PC-9 (cell line): ENCODE data around the gene RPS29. TPM values are rescaled to one million over a fixed set of nuclear protein-coding genes. Genes with fewer than 3 reads are reported as not detected.

Experiments used
- BruUV-seq: library from RNA; stranded (reverse); fragments of 400-500 nt; replicated peaks from 2 replicates; lab custom pipeline; 2021; lab: Mats Ljungman, UMichigan
- CTCF ChIA-PET: fragments of 300-600 bp; sonication (Branson Sonifier 250); formaldehyde crosslinking; loops from one replicate; lab custom pipeline; 2022; ENCODE audit warnings: antibody characterized with exemption; lab: Charles Lee
- POLR2A ChIA-PET: fragments of 300-600 bp; sonication (Branson Sonifier 250); formaldehyde crosslinking; loops from one replicate; lab custom pipeline; 2022; ENCODE audit warnings: antibody characterized with exemption; ENCODE audit not compliant: unreplicated experiment; lab: Charles Lee
- DNase-seq, 2 experiments: peaks; one replicate each; pipeline versions ENCODE4 v3.0.0 to v3.0.0-alpha.2; 2015 to 2022; ENCODE audit warnings: mixed read lengths in 1 of 2
- H2AFZ ChIP-seq: fragments of 200-600 bp; sonication (generic); 2 replicates; pipeline ENCODE4 v1.8.1; 2017; ENCODE audit warnings: antibody characterized with exemption
- H3F3A ChIP-seq: fragments of 200-600 bp; sonication (generic); 2 replicates; pipeline ENCODE4 v1.8.1; 2017; ENCODE audit warnings: antibody characterized with exemption, mild to moderate bottlenecking, low read depth; ENCODE audit not compliant: insufficient read depth
- H3K27ac ChIP-seq: fragments of 200-600 bp; sonication (generic); 2 replicates; pipeline ENCODE4 v1.6.1; 2016; ENCODE audit warnings: mixed run types
- H3K27me3 ChIP-seq: fragments of 200-600 bp; sonication (generic); 2 replicates; pipeline ENCODE4 v1.6.1; 2016; ENCODE audit warnings: low read depth, mixed run types; ENCODE audit not compliant: insufficient read depth
- H3K36me3 ChIP-seq: fragments of 200-600 bp; sonication (generic); 2 replicates; pipeline ENCODE4 v1.6.1; 2016; ENCODE audit warnings: low read depth, mixed run types
- H3K4me1 ChIP-seq: fragments of 200-600 bp; sonication (generic); replicated peaks from 2 replicates; pipeline ENCODE4 v1.6.1; 2016; ENCODE audit warnings: mixed run types; ENCODE audit not compliant: insufficient read depth
- H3K4me2 ChIP-seq: fragments of 200-600 bp; sonication (generic); 2 replicates; pipeline ENCODE4 v1.6.1; 2017; ENCODE audit warnings: mixed run types
- H3K4me3 ChIP-seq: fragments of 200-600 bp; sonication (generic); 2 replicates; pipeline ENCODE4 v1.6.1; 2016; ENCODE audit warnings: mixed run types
- H3K79me2 ChIP-seq: fragments of 200-600 bp; sonication (generic); 2 replicates; pipeline ENCODE4 v1.6.1; 2017; ENCODE audit warnings: low read depth, mixed run types
- H3K9me2 ChIP-seq: fragments of 200-600 bp; sonication (generic); 2 replicates; pipeline ENCODE4 v1.8.1; 2017; ENCODE audit warnings: mild to moderate bottlenecking; ENCODE audit not compliant: insufficient read depth
- H3K9me3 ChIP-seq: fragments of 200-600 bp; sonication (generic); 2 replicates; pipeline ENCODE4 v1.8.1; 2016; ENCODE audit warnings: low read depth; ENCODE audit not compliant: insufficient read depth
- H4K20me1 ChIP-seq: fragments of 200-600 bp; sonication (generic); 2 replicates; pipeline ENCODE4 v1.8.1; 2017; ENCODE audit not compliant: insufficient read depth
- CTCF ChIP-seq: fragments of 200-600 bp; sonication (generic); conservative IDR thresholded peaks from 2 replicates; pipeline ENCODE4 v1.6.1; 2017; ENCODE audit warnings: mixed run types, antibody characterized with exemption, mild to moderate bottlenecking, moderate library complexity
- EZH2 ChIP-seq: fragments of 200-600 bp; sonication (generic); IDR thresholded peaks from 2 replicates; pipeline ENCODE4 v1.8.0; 2017; ENCODE audit warnings: antibody characterized with exemption, low read depth
- intact Hi-C: fragments of 100-400 bp; cut with micrococcal nuclease; formaldehyde crosslinking; loops from one replicate; pipeline ENCODE4 v1.10.0; 2022; ENCODE audit not compliant: unreplicated experiment
- total RNA-seq: library from RNA; stranded (reverse); gene quantifications from 2 replicates; pipeline ENCODE4 v1.2.3, GENCODE V29; 2021

RPS29 gene
- total RNA-seq, 1 experiment from 2014 or later = 1,294 TPM

GRCh38 chr14:49538852-49539251, 47.3 kb downstream of the RPS29 start:
- H3K9me2 ChIP-seq = no peaks in the 10 kb centered on the region
- no peaks in the 10 kb centered on the region for H3K79me2 ChIP-seq
- H3K9me3 ChIP-seq = peaks cover 3% of the 10 kb centered on the region; the same call in 1 of the 2 replicates
- ChIA-PET CTCF (no interaction called here), POLR2A (no interaction called here)
- no peaks in the 10 kb centered on the region for H3K4me1 ChIP-seq
- no TSS peak for BruUV-seq
- H3K27me3 ChIP-seq = no peaks in the 10 kb centered on the region
- no peaks in the 10 kb centered on the region for H3F3A ChIP-seq
- intact Hi-C loops = no loop called here
- H3K4me3 ChIP-seq = no peak overlapping the region
- DNase-seq = no peak
- H3K36me3 ChIP-seq = no peaks in the 10 kb centered on the region
- H3K4me2 ChIP-seq = no peak overlapping the region
- H2AFZ ChIP-seq = no peak overlapping the region
- no peaks in the 10 kb centered on the region for H4K20me1 ChIP-seq
- H3K27ac ChIP-seq = no peak overlapping the region
- no peak for TF ChIP-seq EZH2
- no peak for TF ChIP-seq CTCF

Other genes starting within 250 kb of the RPS29 start
- gene LRR1, start 12.6 kb upstream of the RPS29 start, total RNA-seq = 16.1 and 19.0 TPM in 2 replicates
- 120 and 151 TPM in 2 replicates for gene RPL36AL, start 34.2 kb upstream of the RPS29 start, total RNA-seq
- 18.9 and 22.0 TPM in 2 replicates for gene MGAT2, start 34.4 kb upstream of the RPS29 start, total RNA-seq
- 8.2 and 9.5 TPM in 2 replicates for gene DNAAF2, start 48.9 kb upstream of the RPS29 start, total RNA-seq
- gene POLE2, start 101.8 kb upstream of the RPS29 start, total RNA-seq = 10.2 and 11.5 TPM in 2 replicates
- 1.2 and 3.8 TPM in 2 replicates for gene KLHDC1, start 106.7 kb upstream of the RPS29 start, total RNA-seq
- gene KLHDC2, start 181.8 kb upstream of the RPS29 start, total RNA-seq = 45.3 and 45.8 TPM in 2 replicates